Upper lobe of right lung (tissue), 1 donor: ENCODE measurements around the gene SERPINA10. TPM values are rescaled to one million over a fixed set of nuclear protein-coding genes. Genes with fewer than 3 reads are reported as not detected.
"Not testable (repeated sequence)": the region's sequence is repeated elsewhere in the genome, so short reads cannot be mapped to it uniquely, and the experiment has no call there.

Experiments used
- ATAC-seq: fragments of 200-7000 bp; cut with Tn5 transposase; one replicate; pipeline ENCODE4 v1.9.1; 2020; ENCODE audit warnings: mild to moderate bottlenecking, moderate library complexity
- DNase-seq: peaks from one replicate; pipeline ENCODE4 v3.0.0-alpha.2; 2020
- H3K27ac ChIP-seq: fragments of 200-600 bp; one replicate; pipeline ENCODE4 v1.8.0; 2022
- H3K27me3 ChIP-seq: fragments of 200-600 bp; one replicate; pipeline ENCODE4 v1.8.0; 2022; ENCODE audit warnings: mild to moderate bottlenecking
- H3K36me3 ChIP-seq: fragments of 200-600 bp; one replicate; pipeline ENCODE4 v1.8.0; 2022
- H3K4me1 ChIP-seq: fragments of 200-600 bp; one replicate; pipeline ENCODE4 v1.8.0; 2022
- H3K4me3 ChIP-seq: fragments of 200-600 bp; one replicate; pipeline ENCODE4 v1.8.0; 2022; ENCODE audit warnings: mild to moderate bottlenecking
- H3K9me3 ChIP-seq: fragments of 200-600 bp; one replicate; pipeline ENCODE4 v1.8.0; 2022
- intact Hi-C: fragments of 100-400 bp; cut with DNase I; formaldehyde crosslinking; loops from one replicate; pipeline ENCODE4 v1.11.0; 2022
- total RNA-seq: library from RNA; stranded (reverse); fragmentation: NEBNext Ultra II Directional; extraction: Animal tissue kit (Norgen Biotek cat#: 25700); gene quantifications from one replicate; pipeline ENCODE4 v1.2.1, GENCODE V29; 2021
- TF ChIP-seq, protein P1 (sequence below): fragments of 200-600 bp; IDR thresholded peaks from one replicate; pipeline ENCODE4 v1.8.0; 2022; ENCODE audit warnings: antibody characterized with exemption
- donor health status: DM: no; HTN: yes; CAD: no; lungs with severe emphysema.

The SERPINA10 gene
- total RNA-seq, 1 donor from 2014 or later = not detected

DNA sequence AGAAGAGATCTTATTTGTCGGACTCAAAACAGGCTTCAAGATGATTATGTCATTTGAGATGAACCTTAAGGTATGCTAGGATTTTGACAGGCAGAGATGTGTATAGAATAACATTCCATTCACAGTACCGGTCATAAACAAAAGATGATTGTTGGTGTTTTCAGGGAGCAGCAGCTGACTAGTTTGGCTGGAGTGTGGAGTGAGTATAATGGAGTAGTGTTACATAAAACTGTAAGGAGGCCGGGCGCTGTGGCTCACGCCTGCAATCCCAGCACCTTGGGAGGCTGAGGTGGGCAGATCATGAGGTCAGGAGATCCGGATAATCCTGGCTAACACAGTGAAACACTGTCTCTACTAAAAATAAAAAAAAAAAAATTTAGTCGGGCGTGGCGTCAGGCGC lies 23.9 kb downstream of the SERPINA10 start:
- H3K9me3 ChIP-seq = no peaks in the 10 kb centered on the region
- TF ChIP-seq, protein P1, sequence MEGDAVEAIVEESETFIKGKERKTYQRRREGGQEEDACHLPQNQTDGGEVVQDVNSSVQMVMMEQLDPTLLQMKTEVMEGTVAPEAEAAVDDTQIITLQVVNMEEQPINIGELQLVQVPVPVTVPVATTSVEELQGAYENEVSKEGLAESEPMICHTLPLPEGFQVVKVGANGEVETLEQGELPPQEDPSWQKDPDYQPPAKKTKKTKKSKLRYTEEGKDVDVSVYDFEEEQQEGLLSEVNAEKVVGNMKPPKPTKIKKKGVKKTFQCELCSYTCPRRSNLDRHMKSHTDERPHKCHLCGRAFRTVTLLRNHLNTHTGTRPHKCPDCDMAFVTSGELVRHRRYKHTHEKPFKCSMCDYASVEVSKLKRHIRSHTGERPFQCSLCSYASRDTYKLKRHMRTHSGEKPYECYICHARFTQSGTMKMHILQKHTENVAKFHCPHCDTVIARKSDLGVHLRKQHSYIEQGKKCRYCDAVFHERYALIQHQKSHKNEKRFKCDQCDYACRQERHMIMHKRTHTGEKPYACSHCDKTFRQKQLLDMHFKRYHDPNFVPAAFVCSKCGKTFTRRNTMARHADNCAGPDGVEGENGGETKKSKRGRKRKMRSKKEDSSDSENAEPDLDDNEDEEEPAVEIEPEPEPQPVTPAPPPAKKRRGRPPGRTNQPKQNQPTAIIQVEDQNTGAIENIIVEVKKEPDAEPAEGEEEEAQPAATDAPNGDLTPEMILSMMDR = no peak
- H3K27ac ChIP-seq = no peak overlapping the region
- no peaks in the 10 kb centered on the region for H3K27me3 ChIP-seq
- ATAC-seq (no peak), DNase-seq (no peak)
- no peaks in the 10 kb centered on the region for H3K36me3 ChIP-seq
- H3K4me3 ChIP-seq = no peak overlapping the region
- H3K4me1 ChIP-seq = no peaks in the 10 kb centered on the region
- intact Hi-C loops = no loop called here

DNA sequence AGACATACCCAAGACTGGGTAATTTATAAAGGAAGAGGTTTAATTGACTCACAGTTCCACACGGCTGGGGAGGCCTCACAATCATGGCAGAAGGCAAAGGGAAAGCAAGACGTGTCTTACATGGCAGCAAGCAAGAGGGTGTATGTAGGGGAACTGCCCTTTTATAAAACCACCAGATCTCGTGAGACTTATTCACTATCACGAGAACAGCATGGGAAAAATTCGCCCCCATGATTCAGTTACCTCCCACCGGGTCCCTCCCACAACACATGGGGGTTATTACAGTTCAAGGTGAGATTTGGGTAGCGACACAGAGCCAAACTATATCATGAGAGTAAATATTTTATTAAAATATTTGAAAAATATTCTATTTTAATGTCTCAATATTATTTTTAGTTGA lies 24.5 kb downstream of the SERPINA10 start:
- H3K27ac ChIP-seq, H3K4me1 ChIP-seq, DNase-seq, H3K9me3 ChIP-seq, H3K36me3 ChIP-seq, intact Hi-C loops, H3K4me3 ChIP-seq, H3K27me3 ChIP-seq, ATAC-seq: not testable (repeated sequence)

DNA sequence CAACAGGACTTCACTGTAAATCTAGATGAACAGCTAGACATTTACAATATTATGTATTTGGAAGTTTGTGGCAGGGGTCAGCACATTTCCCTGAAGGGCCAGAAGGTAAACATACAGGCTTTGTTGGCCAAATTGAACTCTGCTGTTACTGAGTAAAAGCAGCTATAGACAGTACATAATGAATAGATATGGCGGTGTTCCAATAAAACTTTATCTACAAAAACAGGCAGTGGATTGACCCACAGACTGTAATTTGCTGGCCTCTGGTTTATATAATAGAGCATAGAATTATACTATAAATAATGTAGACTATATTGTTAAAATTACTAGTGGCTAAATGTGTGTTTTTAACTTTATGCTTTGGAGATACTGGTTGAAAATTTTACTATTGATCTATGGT lies 25.7 kb downstream of the SERPINA10 start:
- intact Hi-C loops = no loop called here

DNA sequence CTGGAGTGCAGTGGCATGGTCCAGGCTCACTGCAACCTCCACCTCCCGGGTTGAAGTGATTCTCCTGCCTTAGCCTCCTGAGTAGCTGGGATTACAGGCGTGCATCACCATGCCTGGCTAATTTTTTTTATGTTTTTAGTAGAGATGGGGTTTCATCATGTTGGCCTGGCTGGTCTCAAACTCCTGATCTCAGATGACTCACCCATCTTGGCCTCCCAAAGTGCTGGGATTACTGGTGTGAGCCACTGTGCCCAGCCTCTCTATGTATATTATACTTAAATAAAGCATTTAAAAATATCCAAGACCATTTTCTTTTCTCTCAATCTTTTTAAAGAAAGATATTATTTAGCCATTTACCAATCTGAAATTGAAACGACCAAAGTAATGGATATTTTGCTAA lies 28.9 kb downstream of the SERPINA10 start:
- H3K27ac ChIP-seq, H3K9me3 ChIP-seq, ATAC-seq, H3K4me1 ChIP-seq, H3K4me3 ChIP-seq, DNase-seq, H3K36me3 ChIP-seq, intact Hi-C loops, H3K27me3 ChIP-seq: not testable (repeated sequence)

More for the DNA sequence above, 25.7 kb downstream of the SERPINA10 start:
- H3K4me3 ChIP-seq = no peak overlapping the region
- ATAC-seq (no peak), DNase-seq (no peak)
- H3K27ac ChIP-seq = no peak overlapping the region
- TF ChIP-seq, protein P1 = no peak
- no peaks in the 10 kb centered on the region for H3K36me3 ChIP-seq
- no peaks in the 10 kb centered on the region for H3K9me3 ChIP-seq
- no peaks in the 10 kb centered on the region for H3K27me3 ChIP-seq
- H3K4me1 ChIP-seq = no peaks in the 10 kb centered on the region

DNA sequence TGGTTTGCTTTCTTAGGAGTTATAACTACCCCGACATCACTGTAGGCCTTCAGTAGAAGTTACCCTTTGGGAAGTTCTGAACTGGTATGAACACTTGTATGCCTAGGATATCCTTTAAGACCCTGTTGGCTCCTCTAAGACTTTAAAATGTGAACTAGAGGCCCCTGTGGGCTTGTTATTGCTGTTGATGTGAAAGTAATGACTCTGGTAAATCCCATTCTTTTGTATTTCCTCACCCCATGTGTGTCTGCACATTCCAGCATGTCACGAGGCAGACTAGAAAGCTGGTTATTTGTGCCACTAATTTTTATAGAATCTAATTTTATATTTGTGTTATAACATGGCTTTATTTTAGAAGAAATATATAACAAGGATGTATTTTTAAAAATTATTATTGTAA lies 48.9 kb downstream of the SERPINA10 start:
- Histone ChIP-seq H3K4me1 (no peaks in the 10 kb centered on the region), H3K27me3 (no peaks in the 10 kb centered on the region), H3K36me3 (no peaks in the 10 kb centered on the region), H3K4me3 (no peak overlapping the region), H3K9me3 (no peaks in the 10 kb centered on the region), H3K27ac (no peak overlapping the region)
- TF ChIP-seq, protein P1 = no peak
- intact Hi-C loops = no loop called here
- ATAC-seq (no peak), DNase-seq (no peak)

DNA sequence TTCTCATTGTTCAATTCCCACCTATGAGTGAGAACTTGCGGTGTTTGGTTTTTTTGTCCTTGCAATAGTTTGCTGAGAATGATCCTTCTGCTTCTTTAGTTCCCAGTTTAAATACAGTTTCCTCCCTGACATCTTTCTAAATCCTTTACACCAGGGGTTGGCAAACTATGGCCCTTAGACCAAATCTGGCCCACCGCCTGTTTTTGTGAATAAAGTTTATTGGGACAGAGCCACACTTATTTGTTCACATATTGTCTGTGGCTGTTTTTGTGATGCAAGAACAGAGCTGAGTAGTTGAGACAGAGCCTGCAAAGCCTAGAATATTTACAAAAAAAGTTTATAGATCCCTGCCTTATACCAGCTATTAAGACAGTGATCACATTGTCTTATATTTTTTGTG lies 53.7 kb downstream of the SERPINA10 start:
- Histone ChIP-seq H3K27me3 (no peaks in the 10 kb centered on the region), H3K27ac (no peak overlapping the region), H3K4me1 (no peaks in the 10 kb centered on the region), H3K36me3 (no peaks in the 10 kb centered on the region), H3K4me3 (no peak overlapping the region), H3K9me3 (no peaks in the 10 kb centered on the region)
- ATAC-seq (no peak), DNase-seq (no peak)
- TF ChIP-seq, protein P1 = no peak
- intact Hi-C loops = no loop called here

DNA sequence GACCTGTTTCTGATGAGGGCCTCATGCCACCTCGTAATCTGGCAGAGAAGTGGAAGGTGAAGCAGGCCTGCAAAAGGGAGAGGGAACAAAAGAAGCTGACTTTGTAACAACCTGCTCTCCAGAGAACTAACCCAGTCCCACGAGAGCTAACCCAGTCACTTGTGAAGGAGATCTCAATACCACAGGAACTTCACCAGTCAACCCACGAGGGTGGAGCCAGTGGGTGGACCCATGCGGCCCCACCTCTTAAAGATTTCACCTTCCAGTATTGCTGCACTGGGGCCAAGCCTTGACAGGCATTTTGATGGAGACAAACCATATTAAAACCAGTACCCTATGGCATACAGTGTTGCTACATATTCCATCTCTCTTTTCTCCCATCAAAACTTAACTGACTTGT lies 55.1 kb downstream of the SERPINA10 start:
- Histone ChIP-seq H3K4me3 (no peak overlapping the region), H3K36me3 (no peaks in the 10 kb centered on the region), H3K27me3 (no peaks in the 10 kb centered on the region), H3K27ac (no peak overlapping the region), H3K9me3 (no peaks in the 10 kb centered on the region), H3K4me1 (no peaks in the 10 kb centered on the region)
- DNase-seq (no peak), ATAC-seq (no peak)
- TF ChIP-seq, protein P1 = no peak
- intact Hi-C loops = no loop called here
